OCI-M2 (cell line): ENCODE data around the gene SCGN.

Experiments
- DNase-seq: peaks from one replicate; lab custom pipeline; 2025; ENCODE audit not compliant: unreplicated experiment; lab: John Stamatoyannopoulos, UW

The SCGN gene

DNA sequence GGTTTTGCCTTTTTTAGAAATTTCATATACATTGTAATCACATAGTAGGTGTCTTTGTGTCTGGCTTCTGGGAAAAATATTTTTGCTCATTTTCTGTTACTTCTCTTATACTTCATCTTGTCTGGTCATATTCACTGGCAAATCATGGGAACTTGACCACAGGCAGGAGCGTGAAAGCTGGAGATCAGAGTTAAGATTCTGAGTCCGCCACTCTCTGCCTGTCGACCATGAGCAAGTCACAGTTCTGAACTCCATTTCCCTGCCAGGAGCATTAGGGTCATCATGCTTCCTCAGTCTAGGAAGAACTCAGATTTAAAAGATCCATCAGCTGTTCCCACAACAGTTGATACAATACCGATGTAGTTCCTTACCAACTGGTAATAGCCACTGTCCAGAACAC, 12.4 kb upstream of the SCGN start:
- no peak for DNase-seq

DNA sequence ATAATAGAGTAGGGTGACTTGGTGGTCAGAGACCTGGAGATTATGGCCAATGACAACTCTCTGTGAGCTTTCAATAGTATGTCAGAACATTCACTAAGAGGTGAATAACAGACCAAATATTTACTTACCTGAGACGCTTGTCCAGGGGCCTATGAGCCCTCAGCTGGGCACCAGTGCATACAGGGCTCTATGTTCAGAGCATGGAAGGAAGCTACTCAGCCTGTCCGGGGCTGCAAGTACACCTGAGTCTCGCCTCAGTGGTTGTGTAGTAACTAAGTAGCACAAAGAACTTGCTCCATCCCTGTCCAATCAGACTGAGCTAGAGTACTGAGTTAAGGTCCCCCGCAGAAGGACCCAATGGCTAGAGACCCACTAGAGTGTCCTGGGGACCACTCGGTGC, 11.6 kb upstream of the SCGN start:
- DNase-seq, result no peak

DNA sequence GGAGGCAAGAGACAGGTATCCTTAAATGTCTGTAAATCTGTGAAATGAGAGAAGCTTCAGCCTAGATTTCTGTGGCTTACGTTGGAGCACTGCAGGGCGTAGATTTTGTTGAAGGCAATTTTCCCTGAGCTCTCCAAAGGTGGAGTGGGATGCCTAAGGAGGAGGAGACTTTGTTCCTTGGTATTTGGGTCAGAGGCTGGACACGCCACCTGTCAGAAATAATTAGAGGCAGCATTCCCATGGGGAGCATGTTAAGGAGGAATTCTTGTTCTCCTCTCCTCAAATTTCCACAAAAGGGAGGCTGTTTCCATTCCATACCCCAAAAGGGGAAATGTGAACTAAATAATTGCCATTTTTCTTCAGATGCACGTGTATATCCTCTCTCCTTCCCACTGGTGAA, 11.1 kb upstream of the SCGN start:
- no peak for DNase-seq

DNA sequence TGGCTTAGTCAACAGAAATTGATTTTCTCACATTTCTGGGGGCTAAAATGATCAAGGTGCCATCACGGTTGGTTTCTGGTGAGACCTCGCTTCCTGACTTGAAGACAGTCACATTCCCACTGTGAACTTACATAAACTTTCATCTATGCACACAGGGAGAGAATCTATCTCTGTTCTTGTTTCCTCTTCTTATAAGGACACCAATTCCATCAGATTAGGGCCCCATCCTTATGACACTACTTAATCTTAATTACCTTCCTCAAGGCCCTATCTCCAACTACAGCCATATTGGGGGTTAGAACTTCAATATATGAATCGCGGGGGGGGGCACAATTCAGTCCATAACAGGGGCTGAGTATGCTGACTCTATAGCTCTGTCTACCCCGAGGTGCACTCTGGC, 10.6 kb upstream of the SCGN start:
- no peak for DNase-seq

DNA sequence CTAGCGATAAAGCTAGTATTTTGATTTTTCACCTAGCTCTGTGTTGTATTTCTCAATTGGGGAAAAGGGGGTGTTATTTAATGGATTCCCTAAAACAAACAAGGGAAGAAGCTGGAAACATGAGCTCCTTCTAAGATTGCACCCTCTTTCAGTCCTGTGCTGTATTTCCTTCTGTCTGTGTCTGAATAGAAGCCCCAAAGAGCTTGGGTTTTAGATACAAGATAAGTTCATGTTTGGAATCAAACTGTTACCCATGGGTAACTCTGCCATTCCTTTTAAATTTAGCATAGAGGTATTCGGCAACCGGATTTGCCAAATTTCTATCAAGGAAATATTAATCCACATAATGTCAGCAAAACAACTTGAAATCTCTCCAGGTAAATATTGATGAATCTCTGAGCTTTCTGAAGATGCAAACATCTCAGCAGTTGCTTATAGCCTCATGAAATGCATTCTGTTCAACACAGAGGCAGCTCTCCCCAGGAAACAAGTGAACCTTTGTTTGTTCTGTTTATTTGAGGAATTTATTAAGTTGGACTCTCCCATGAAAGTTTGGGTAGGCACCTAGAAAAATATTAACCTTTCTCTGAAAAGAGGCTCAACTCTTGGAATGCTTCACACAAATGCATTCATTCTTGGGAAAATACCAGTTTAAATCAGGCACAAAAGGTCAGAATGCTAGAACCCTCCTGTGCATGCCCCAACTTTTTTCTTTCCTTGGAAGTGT, 9.9 kb upstream of the SCGN start:
- DNase-seq, result no peak

DNA sequence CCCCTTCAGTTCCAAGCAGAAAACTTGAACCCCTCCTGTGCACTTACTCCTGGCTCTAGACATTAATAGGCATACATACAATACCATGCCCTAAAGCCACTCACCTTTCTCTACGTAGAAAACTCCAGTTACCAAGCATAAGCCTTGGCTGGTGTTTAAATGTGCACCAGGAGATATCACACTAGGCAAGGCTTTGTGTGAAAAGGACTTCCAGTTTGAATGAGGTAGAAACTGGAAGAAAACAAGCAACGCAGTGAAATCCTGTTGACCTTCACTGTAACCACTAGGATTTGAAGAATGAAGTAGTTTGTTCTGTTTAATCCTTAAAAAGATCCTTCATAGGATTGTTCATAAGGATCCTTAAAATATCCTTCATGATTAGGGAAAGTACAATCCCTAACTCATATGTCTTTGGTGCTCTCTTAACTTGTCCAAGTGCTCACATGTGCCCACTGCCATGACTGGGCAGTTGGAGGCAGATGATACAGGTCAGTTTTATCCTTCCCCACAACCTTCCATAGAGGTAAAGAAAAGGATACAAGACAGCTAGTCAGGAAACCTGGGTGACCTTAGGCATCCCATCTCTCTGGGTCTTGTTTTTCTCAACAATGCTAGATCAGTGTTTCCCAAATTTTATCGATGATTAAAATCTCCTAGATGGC, 9.2 kb upstream of the SCGN start:
- no peak for DNase-seq

DNA sequence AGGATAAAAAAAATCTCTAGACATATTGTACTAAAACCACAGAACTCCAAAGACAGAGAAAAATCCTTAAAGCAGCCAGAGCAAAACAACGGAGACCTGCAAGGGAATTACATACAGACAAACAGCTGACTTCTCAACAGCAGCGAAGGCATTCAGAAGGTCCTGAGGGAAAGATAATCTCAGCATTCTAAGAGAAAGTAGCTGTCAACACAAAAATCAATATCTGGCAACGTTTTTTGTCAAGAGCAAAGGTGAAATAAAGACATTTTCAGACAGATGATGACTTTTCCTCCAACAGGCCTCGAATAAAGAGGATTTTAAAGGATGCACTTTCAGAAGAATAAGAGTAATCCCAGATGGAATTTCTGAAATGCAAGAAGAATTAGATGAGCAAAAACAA, 6.1 kb upstream of the SCGN start:
- no peak for DNase-seq

DNA sequence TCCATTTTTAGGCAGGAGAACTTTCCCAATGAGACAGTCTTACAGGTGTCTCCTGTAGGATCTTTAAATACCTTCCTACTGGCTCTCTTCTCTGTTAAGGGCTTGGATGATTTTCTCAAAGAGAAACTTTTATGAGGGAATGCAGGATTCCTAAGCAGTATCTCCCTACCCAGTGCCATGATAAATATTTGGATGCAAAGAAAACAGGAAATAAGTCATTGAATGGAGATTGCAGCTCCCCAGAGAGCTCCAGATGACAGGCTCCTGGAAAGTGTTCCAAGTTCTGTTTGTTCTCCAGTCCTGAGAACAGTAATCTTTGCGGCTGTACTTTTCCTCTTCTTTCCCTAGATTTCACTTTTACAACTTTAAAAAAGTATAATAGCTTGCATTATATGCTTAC, 2.4 kb upstream of the SCGN start:
- no peak for DNase-seq

DNA sequence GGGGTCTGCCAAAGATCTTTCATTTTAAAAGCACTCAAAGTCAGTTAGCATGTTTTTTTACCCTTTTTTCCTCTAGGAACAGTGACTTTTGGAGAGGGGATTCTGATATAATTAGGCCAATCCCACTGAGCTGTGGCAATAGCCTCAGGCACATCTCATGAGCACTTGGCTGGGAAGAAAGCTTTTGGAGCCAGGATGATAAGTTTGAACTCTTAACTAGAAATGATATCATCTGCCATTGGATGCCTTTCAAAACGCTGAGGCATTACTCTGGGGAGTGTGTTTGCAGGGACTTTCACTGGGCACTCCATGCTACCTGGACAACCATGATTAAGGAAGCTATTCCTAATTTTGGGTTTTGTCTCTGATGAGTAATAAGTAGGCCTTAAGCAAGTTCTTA, 3.7 kb downstream of the SCGN start:
- DNase-seq, result no peak

DNA sequence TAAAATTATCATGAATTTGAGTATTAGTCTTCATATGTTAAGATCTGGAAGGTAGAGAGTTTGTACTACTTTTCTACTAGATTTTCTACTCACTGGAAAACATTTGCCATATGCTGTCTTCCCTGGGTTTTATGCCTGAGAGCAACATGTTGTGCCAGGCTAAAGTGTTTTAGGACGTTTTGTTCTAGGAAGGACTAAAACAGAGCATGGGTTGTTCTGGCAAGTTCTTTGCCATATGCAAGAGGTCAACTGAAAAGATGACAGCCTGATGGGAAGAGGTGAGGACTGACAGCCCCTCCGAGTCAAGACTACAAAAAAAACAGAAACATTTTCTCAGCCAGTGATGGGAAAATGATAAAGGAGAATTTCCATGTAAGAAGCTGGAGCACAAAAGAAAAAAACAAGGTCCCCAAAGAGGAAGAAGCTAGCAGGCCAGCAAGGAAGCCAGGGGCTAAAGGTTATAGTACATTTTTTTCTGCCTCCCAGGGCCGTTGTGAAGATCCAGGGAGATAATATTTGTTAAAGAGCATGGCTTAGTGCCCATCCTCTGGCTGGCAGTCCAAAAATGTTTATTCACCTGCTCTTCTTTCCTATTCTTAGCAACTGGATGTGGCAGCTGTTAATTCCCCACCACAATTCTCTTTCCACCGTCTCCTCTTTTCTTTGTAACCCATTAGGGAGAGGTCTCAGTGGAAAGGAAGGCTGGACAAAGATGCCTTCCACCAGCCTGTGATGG, 7.8 kb downstream of the SCGN start:
- DNase-seq, result no peak

DNA sequence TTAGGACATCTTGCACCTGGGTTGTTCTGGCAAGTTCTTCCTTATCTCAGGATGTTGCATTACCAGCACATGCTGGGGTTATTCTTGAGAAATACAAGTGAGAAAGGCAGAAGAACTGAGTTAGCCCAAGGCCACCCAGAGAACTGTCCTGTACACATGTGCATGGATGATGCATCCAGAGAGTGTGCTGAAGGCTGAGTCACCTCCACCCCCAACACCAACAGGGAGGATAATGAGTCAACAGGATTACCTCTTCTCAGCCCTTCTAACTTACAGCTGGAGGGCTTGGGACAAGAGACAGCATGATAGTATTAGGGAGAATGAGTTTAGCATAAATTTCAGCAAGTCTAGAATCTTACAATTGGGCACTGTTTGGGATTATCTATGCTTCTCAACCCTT, 8.5 kb downstream of the SCGN start:
- no peak for DNase-seq

DNA sequence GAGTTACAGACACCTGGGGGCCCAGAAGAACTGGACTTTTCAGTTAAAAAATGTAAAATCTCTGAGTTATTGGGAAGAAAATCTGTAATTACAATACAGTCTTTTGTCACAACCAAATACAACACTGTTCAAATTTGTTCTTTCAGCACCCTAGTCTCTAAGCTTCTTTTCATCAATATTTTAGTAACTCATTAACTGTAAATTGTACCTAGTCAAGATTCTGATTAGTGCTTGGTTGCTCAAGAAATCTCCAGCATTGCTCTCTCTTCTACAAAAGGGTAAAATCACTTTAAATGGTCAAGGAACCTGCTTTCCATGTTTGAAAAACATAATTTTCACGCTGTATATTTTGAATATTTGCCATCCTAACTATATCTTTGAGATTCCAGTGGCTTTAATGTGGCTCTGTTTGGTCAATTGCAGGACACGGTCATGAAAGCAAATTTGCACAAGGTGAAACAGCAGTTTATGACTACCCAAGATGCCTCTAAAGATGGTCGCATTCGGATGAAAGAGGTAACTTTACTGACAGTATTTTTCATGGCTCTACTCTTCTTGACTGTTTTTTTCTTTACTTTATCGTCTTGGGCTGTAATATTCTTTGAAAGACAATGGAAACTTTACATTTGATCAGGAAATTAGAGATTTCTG, 9.2 kb downstream of the SCGN start:
- DNase-seq, result no peak

DNA sequence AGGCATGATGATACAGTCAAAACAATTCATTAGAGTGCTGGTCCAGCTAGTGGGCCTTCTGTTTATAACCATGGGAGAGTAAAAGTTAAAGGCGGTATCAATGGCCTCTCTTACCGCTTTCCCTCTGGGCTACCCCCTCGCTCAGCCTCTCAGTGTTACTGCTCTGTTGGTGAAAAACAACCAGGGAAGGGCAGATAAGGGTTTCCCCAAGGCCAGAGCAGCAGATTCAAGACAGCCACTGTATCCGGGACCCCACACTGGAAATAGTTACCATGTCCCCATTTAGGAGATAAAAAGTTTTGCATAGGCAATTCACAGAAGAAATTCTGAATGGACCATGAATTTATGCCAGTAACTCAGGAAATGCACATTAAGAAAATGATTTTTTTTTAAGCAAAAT, 13.4 kb downstream of the SCGN start:
- peak; percentile 80 for DNase-seq

DNA sequence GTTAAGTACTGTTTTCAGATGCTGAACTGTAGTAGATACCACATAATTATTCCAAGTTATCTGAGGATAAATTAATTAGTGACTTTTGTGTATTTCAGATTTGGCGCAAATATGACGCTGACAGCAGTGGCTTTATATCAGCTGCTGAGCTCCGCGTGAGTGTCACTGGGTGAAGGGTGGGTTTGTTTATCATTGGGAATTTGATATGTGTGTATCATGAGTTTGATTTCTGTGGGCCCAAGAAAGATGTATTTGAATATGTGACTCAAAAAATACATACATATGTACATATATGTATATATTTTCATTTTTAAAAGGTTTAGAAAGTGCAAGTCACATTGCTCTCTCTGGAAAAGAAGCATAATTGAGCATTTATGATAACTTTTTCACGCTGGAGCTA, 17.4 kb downstream of the SCGN start:
- no peak for DNase-seq

DNA sequence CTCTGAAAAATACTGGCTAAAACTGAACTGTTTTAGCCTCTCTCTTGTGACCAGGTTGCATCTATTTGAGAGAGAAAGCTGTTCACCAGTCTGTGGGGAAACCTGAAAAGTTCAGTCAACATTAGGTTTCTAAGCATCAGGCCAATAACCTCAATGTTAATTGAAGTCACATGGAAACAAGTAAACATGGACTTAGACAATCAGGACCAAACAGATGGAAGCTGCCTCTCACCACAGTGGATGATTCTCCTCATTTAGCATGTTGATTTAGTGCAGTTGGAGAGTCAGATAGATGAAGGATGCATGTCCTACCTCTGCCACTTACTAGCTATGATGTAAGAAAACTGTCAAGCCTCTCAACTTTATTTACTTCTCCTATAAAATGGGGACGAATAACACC, 18.2 kb downstream of the SCGN start:
- DNase-seq, result no peak

DNA sequence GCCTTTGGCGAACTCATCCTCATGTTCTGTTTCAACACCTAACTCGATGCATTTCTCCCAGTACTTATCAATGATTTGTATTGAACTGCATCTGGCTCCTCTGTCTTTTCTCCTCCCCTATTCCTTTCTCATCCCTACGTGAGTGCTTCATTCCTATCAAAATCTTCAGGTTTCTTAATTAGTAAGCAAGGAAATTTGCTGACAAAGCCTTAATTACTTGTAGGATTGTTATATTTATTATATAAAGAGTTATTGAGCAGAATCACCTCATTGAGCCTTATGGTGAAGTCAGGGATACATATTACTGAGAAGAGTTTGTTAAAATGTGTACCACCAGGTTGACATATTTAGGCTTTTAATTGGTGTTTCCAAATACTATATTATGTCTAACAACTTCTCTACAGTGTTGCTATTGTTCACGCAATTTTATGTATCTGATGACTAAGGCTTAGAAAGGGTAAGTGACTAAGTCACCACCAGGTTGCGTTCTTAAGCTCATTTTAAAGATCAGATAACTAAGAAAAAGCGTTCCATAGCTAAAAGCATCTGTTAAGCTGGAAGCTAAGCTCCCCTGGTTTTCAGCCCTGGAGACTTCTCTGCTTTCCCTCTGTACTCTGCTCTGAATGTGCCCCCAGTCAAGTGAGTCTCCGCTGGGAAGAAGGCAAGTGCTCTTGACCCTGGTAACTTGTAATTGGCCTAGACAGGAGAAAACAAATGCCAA, 18.9 kb downstream of the SCGN start:
- DNase-seq, result no peak

DNA sequence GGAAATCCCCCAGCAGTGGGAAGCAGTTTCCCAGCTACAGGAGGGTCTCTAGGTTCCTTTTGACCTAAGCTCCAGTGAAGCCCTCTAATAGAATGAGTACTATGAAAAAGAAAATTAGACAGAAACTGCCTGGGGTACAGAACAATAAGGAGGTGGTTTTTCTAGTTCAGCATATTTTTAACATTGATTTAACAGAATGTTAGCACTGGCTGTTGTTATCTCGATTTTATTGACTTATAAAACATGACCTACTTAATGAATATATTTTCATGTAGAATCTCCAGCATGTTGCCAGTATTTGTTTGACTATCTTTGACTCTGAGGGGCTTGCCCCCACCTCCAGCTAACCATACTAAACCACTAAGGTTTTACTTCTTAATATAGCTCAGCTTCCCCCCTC, 19.6 kb downstream of the SCGN start:
- no peak for DNase-seq

DNA sequence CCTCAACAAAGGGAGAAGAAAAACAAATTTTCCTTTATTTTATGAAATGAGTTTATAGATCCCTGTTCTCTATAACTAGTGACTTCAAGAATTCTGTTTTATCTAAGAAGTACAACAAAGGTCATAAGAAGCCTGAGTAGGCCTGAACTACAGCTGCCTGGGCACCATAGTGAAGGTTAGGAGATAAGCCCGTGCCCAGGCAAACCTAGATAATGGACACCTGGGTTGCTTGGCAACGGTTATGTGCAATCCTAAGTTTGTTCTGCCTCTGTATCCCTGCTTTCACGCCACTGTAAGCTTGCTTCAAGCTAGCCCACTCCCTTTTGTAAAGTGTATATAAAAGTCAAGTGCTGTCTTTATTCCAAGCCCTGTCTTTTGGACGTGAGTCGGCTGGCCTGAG, 23.2 kb downstream of the SCGN start:
- no peak for DNase-seq

DNA sequence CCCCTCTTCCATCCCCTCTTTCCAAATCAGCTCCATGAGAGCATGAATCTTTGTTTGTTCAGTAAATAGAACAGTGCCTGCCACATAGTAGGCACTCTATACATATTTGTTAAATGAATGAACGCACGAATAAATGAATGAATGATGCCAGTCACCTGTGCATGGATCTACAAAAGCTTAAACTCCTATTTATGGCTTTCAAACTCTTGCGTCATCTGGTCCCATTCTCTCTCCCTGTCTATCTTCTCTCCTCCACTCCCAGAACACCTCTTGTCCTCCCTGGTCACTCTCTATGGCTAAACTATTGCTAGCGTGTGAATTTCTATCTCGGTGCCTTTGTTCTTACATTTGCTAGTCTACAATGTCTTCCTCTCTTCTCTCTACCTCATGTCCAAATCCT, 24.8 kb downstream of the SCGN start:
- no peak for DNase-seq

DNA sequence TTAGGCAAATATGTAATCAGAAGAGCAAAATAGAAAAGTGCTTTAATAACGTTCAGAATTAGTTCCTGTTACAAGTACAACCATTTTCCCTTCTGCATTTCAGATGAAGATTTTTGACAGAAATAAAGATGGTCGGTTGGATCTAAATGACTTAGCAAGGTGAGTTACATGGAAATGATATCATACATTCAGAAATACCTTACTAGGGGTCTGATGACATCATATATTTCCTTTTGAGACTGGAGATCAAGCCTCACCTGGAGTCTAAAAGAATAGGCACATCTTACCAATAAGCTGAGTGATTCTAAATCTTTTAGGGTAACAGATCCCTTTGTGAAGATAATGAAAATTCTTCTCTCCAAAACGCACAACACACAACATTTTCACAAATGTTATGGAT, 29.8 kb downstream of the SCGN start:
- DNase-seq, result no peak

DNA sequence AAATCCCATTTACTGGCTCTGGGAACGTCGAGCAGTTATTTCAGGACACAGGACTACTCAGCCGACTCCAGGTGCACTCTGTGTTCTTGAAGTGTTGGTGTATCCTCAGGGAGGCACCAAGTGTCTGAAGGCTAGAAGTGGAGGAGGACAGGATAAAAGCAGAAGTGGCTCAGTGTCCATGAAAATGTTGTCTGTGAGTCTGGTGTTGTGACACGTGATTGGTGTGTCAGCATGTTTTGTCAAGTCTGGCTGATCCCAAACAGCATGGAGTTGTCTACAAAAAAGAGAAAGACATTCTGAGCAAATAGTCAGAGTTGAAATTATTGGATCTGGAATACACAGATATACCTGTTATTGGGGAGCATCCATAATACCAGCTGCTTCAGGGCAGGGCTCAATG, 30.3 kb downstream of the SCGN start:
- DNase-seq, result no peak
